Stomach (tissue), 19 donors: ENCODE data around the gene CCDC30. TPM values are rescaled to one million over a fixed set of nuclear protein-coding genes. Genes with fewer than 3 reads are reported as not detected.

Source experiments
- DNase-seq, 2 donors: peaks; one replicate each; pipeline versions ENCODE4 v3.0.0 to v3.0.0-alpha.2; 2013 to 2019
- H3K27ac ChIP-seq, 5 donors: fragments of 200-600 bp in 4 of 5; sonication (generic) in 4 of 5; one replicate each; pipeline ENCODE4 v1.5.1; 2013 to 2019; ENCODE audit warnings: mild to moderate bottlenecking in 1 of 5, moderate library complexity in 1 of 5
- H3K27me3 ChIP-seq, 3 donors: fragments of 200-600 bp; sonication (generic); one replicate each; pipeline ENCODE4 v1.5.1; 2017 to 2019; ENCODE audit warnings: mixed run types in 1 of 3
- H3K36me3 ChIP-seq, 4 donors: fragments of 200-600 bp; sonication (generic); 1 replicate in 3 of 4; 2 replicates in 1 of 4; pipeline ENCODE4 v1.5.1; 2016 to 2019
- H3K4me1 ChIP-seq, 4 donors: fragments of 200-600 bp; sonication (generic); one replicate each; pipeline ENCODE4 v1.5.1; 2016 to 2019
- H3K4me3 ChIP-seq, 4 donors: fragments of 200-600 bp; sonication (generic) in 3 of 4; one replicate each; pipeline ENCODE4 v1.5.1; 2016 to 2019; ENCODE audit warnings: mild to moderate bottlenecking in 1 of 4
- H3K9me3 ChIP-seq, 4 donors: fragments of 200-600 bp; sonication (generic); one replicate each; pipeline ENCODE4 v1.5.1; 2016 to 2019
- EP300 ChIP-seq: sonication (generic); formaldehyde crosslinking; IDR thresholded peaks from one replicate; pipeline ENCODE4 v1.6.1; 2017; ENCODE audit warnings: antibody characterized with exemption
- POLR2A ChIP-seq, 4 donors: fragments of 450-650 bp; IDR thresholded peaks; one replicate each; pipeline ENCODE4 v1.6.1; 2016; ENCODE audit warnings: antibody characterized with exemption in 4 of 4, control low read depth in 2 of 4, mild to moderate bottlenecking in 1 of 4, moderate library complexity in 1 of 4
- POLR2AphosphoS5 ChIP-seq, 3 donors: sonication (generic); formaldehyde crosslinking; IDR thresholded peaks; one replicate each; pipeline ENCODE4 v1.6.1; 2016; ENCODE audit warnings: antibody characterized with exemption in 3 of 3
- WGBS, 5 donors: extraction: QIAGEN DNeasy Blood & Tissue Kit in 3 of 5; methylation state at CpG; one replicate each; pipeline versions ENCODE4 v1.1.5 to v1.1.7; 2013 to 2018; 5-methylcytosine and 5-hydroxymethylcytosine counted together
- intact Hi-C: fragments of 100-400 bp; cut with DNase I; formaldehyde crosslinking; loops from one replicate; pipeline ENCODE4 v1.15.1; 2023; ENCODE audit warnings: low total_unique reads
- long read RNA-seq, 10 donors: transcript quantifications; one replicate each; lab custom pipeline, GENCODE V29; 2026
- polyA plus RNA-seq, 3 donors: library from polyadenylated mRNA; stranded (reverse); fragments of 200-250 nt; gene quantifications; one replicate each; pipeline ENCODE4 v1.2.3, GENCODE V29; 2013
- total RNA-seq, 5 donors: library from RNA; depleted of rRNA; stranded (reverse); fragments of >200 nt; gene quantifications; one replicate each; pipeline versions ENCODE4 v1.1.0 to v1.2.3, GENCODE V29; 2014 to 2016
- TF ChIP-seq, protein P1 (sequence below), 7 experiments: fragments of 450-650 bp in 4 of 7; fragments of 200-600 bp in 3 of 7; sonication (generic) in 3 of 7; IDR thresholded peaks; one replicate each; pipeline ENCODE4 v1.5.1; 2016 to 2019; ENCODE audit warnings: antibody characterized with exemption in 7 of 7, control low read depth in 2 of 7, mild to moderate bottlenecking in 1 of 7
- donor health status: healthy with polysubstance abuse.
- donor health status: Bipolar disorder and iron deficiency.
- donor health status: healthy.

CCDC30 gene
- total RNA-seq (1 to 10 TPM in 3 of 5 donors, under 1 TPM in 2; under 0.01 to 2.3 (median 2.0) TPM), polyA plus RNA-seq (1 to 10 TPM in 1 of 3 donors, under 1 TPM in 2; 0.70 to 1.2 (median 0.75) TPM)
- long read RNA-seq, donor 1 = 0 reads
- long read RNA-seq, donor 2 = 0 reads
- long read RNA-seq, donor 3 = 0 reads
- long read RNA-seq, donor 4 = 0 reads
- long read RNA-seq, donor 5 = 0 reads
- long read RNA-seq, donor 6 = 0 reads
- long read RNA-seq, donor 7 = 0 reads
- long read RNA-seq, donor 8 = 0 reads
- long read RNA-seq, donor 9 = 0 reads
- long read RNA-seq, donor 10 = 0 reads

DNA sequence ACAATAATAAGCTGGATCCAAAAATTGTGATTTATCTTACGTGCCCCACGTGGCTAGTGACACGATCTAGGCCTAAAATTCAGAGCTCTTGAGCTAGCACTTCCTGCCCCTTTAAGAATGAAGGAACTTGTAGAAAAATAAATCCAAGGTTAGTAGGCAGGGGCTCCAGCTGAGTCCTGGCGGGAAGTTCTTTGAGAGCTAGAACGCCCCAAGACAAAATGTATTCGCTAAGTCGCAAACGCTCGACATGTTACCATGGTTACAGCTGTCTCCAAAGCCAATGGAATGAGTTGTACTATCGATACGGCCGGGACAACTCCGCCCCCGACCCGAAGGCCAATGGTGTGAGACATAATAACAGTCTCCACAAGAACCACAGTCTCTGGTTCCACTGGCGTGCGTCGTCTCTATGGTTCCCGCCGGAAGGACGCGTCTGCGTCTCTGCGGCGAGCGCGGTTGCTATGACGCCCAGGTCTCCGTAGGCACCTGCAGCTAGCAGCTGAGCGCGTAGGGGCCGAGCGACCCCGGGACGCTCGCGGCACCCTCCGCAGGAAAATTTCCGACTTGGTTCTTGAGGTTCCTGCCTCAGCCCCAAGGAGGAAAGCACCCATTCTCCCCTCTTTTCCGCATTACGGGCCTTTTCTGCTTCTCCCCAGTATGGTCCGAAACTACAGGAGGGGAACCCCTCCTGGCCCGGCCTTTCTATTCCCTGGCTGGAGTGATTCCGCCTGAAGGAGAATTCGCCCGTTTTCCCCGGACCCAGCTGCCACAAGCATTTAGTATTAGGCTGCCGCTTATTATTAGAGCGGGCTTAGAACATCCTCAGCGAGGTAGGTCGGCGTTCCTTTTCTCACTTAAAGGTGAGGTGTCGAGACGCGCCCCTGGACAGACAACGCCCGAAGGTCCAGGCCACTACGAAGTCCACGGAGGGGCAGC, at the start of gene CCDC30:
CCDC30 (plus strand) TSS at position 459 of the 936 bp plus-strand sequence. CDS start 17,266 bp downstream, outside the sequence.
- Histone ChIP-seq H3K27me3 (no peaks in the 10 kb centered on the region), H3K36me3 (peaks cover 12 to 36% (median 33%) of the 10 kb centered on the region in 4 donors), H3K9me3 (no peaks in the 10 kb centered on the region), H3K4me3 (peak within 1 kb of the TSS; percentile 63 to 93 (median 78)), H3K4me1 (peaks cover 7 to 35% (median 23%) of the 10 kb centered on the region in 4 donors), H3K27ac (peak within 1 kb of the TSS in 4 of 5 donors; percentile 42 to 71 (median 62))
- 0 to 2% (median 1%) methylated on average over 52 to 59 of the region's 59 CpGs for WGBS, 5 donors
- DNase-seq = peak; percentile 97 to 99
- TF ChIP-seq, protein P1, sequence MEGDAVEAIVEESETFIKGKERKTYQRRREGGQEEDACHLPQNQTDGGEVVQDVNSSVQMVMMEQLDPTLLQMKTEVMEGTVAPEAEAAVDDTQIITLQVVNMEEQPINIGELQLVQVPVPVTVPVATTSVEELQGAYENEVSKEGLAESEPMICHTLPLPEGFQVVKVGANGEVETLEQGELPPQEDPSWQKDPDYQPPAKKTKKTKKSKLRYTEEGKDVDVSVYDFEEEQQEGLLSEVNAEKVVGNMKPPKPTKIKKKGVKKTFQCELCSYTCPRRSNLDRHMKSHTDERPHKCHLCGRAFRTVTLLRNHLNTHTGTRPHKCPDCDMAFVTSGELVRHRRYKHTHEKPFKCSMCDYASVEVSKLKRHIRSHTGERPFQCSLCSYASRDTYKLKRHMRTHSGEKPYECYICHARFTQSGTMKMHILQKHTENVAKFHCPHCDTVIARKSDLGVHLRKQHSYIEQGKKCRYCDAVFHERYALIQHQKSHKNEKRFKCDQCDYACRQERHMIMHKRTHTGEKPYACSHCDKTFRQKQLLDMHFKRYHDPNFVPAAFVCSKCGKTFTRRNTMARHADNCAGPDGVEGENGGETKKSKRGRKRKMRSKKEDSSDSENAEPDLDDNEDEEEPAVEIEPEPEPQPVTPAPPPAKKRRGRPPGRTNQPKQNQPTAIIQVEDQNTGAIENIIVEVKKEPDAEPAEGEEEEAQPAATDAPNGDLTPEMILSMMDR (IDR thresholded peaks at IDR 0.05) = no peak
- TF ChIP-seq POLR2AphosphoS5 (IDR thresholded peaks at IDR 0.05) = peak; percentile 27 to 89 (median 33)
- intact Hi-C loops = no loop called here

DNA sequence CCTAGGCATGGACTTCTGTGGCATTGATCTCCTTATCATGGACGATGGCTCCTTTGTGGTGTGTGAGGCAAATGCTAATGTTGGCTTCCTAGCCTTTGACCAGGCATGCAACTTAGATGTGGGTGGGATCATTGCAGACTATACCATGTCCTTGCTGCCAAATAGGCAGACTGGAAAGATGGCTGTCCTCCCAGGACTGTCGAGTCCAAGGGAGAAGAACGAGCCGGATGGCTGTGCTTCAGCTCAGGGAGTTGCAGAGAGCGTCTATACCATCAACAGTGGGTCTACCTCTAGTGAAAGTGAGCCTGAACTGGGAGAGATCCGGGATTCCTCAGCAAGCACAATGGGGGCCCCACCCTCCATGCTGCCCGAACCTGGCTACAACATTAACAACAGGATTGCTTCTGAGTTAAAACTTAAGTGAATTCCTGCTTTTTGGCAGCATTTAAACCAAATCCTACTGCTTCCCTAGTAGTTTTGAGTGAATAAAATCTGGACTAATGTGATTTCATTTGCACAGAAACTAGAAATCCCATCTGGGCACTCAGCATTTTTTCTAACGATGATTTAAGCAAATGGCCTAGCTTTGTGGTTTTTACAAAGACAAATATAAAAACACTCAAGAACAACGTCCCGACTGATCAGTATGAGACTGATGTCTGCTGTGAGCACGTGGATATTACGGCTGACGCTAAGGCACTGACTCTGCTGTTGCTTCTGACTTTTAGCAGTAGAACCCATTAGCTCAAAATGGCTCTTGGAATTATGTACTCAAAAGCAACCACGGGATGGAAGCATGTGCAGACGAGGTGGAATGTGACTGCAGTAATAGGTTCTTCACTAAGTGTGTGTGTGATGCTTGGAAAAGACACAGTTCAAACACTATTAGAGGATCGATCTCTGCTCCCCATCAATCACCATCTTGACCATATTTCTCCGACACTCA, 48.3 kb upstream of the CCDC30 start:
- Histone ChIP-seq H3K9me3 (no peaks in the 10 kb centered on the region), H3K36me3 (peaks cover 0 to 11% (median 0%) of the 10 kb centered on the region in 4 donors), H3K27ac (no peak overlapping the region), H3K4me1 (peaks cover 0 to 6% (median under 1%) of the 10 kb centered on the region in 4 donors), H3K4me3 (no peak overlapping the region), H3K27me3 (no peaks in the 10 kb centered on the region)
- DNase-seq = no peak
- intact Hi-C loops = no loop called here
- WGBS, 5 donors = 86 to 93% (median 90%) methylated on average over 17 of the region's 17 CpGs
- TF ChIP-seq POLR2AphosphoS5 (IDR thresholded peaks at IDR 0.05) (no peak), POLR2A (IDR thresholded peaks at IDR 0.05) (no peak), EP300 (no peak)
- TF ChIP-seq, protein P1 (IDR thresholded peaks at IDR 0.05) = no peak

DNA sequence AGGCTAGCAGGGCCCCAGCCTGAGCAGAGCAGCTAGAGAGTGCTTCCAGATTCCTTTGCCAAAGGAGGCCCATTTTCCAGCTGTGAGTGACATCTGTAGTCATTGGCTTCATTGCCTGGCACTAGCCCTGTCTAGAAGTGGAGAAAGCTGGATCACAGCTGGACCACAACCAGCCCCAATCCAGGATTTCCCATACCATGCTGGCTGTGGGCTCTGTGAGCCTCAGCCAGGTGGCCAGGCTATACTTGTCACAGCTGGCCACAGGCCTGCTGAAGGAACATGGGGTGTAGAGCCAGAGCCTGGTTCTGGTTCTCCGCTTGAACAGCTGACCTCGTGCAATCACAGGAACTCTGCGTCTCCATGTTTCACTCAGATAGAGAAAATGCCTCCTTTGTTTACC, 45.9 kb upstream of the CCDC30 start:
- intact Hi-C loops = no loop called here
- WGBS, 5 donors = 27 to 75% (median 62%) methylated on average over 3 of the region's 3 CpGs

More for the DNA sequence above, 45.9 kb upstream of the CCDC30 start:
- no peak for TF ChIP-seq POLR2A (IDR thresholded peaks at IDR 0.05)
- TF ChIP-seq, protein P1 (IDR thresholded peaks at IDR 0.05) = no peak
- no peak for TF ChIP-seq POLR2AphosphoS5 (IDR thresholded peaks at IDR 0.05)
- TF ChIP-seq EP300 = no peak
- H3K9me3 ChIP-seq = no peaks in the 10 kb centered on the region
- no peak for DNase-seq
- H3K36me3 ChIP-seq = peaks cover 0 to 7% (median 0%) of the 10 kb centered on the region in 4 donors
- no peaks in the 10 kb centered on the region for H3K27me3 ChIP-seq
- no peak overlapping the region for H3K4me3 ChIP-seq
- peaks cover 7 to 30% (median 14%) of the 10 kb centered on the region in 4 donors for H3K4me1 ChIP-seq
- H3K27ac ChIP-seq = peak overlapping the region in 1 of 5 donors; percentile 88
